Pancreas (tissue), 10 donors: Measurements from ENCODE around the gene BEGAIN. TPM values are rescaled to one million over a fixed set of nuclear protein-coding genes. Genes with fewer than 3 reads are reported as not detected.

Experiments
- ATAC-seq, 4 donors: fragments of 200-7000 bp; cut with Tn5 transposase; one replicate each; pipeline versions ENCODE4 v1.8.0 to v1.9.1; 2020; ENCODE audit warnings: mild to moderate bottlenecking in 4 of 4, moderate library complexity in 4 of 4
- DNase-seq, 6 donors: peaks; one replicate each; pipeline ENCODE4 v3.0.0-alpha.2; 2020
- FAIRE-seq: peaks from 2 replicates; lab custom pipeline; 2012; peaks lifted over from hg19 to GRCh38; lab: Jason Lieb, UNC
- H3K27ac ChIP-seq, 4 donors: fragments of 200-600 bp; sonication (generic); 1 replicate in 3 of 4; 2 replicates in 1 of 4; pipeline versions ENCODE4 v1.5.0 to v1.8.0; 2020
- H3K27me3 ChIP-seq, 4 donors: fragments of 200-600 bp; one replicate each; pipeline ENCODE4 v1.8.0; 2021
- H3K36me3 ChIP-seq, 3 donors: fragments of 200-600 bp; sonication (generic) in 1 of 3; one replicate each; pipeline versions ENCODE4 v1.5.0 to v1.8.0; 2020 to 2021
- H3K4me1 ChIP-seq, 3 donors: fragments of 200-600 bp; one replicate each; pipeline ENCODE4 v1.8.0; 2021
- H3K4me3 ChIP-seq, 4 donors: fragments of 200-600 bp; sonication (generic) in 2 of 4; one replicate each; pipeline versions ENCODE4 v1.5.0 to v1.8.0; 2020 to 2021
- H3K9me3 ChIP-seq, 4 donors: fragments of 200-600 bp; one replicate each; pipeline ENCODE4 v1.8.0; 2021
- WGBS, 2 donors: extraction: QIAGEN DNeasy Blood & Tissue Kit; methylation state at CpG; one replicate each; pipeline ENCODE4 v1.1.7; 2013; 5-methylcytosine and 5-hydroxymethylcytosine counted together
- intact Hi-C, 3 donors: fragments of 100-400 bp; cut with DNase I; formaldehyde crosslinking; loops; one replicate each; pipeline versions ENCODE4 v1.11.1 to v1.14.2; 2022
- polyA plus RNA-seq, 2 donors: library from polyadenylated mRNA; stranded (reverse); fragments of 200-250 nt; gene quantifications; one replicate each; pipeline ENCODE4 v1.2.3, GENCODE V29; 2013
- total RNA-seq, 6 donors: library from RNA; stranded (reverse); fragmentation: NEBNext Ultra II Directional in 4 of 6; extraction: Animal tissue kit (Norgen Biotek cat#: 25700) in 4 of 6; gene quantifications; one replicate each; pipeline versions ENCODE4 v1.2.1 to v1.2.4, GENCODE V29; 2021 to 2023
- TF ChIP-seq, protein P1 (sequence below), 4 donors: fragments of 200-600 bp; sonication (generic) in 3 of 4; IDR thresholded peaks; one replicate each; pipeline versions ENCODE4 v1.5.0 to v1.8.0; 2021; ENCODE audit warnings: antibody characterized with exemption in 4 of 4
- donor health status: healthy with polysubstance abuse.
- donor health status: DM: no; HTN: no; CAD: no; lungs with moderate emphysema.
- donor health status: DM: no; HTN: no; CAD: no.
- donor health status: control.
- donor health status: control.
- donor health status: Bipolar disorder and iron deficiency.
- donor health status: DM: yes; HTN: yes; CAD: no.
- donor health status: DM: no; HTN: no; CAD: no.
- donor health status: DM: no; HTN: no; CAD: no.
- donor health status: DM: yes; HTN: yes; CAD: no.

The BEGAIN gene
- total and polyA plus RNA-seq, 8 donors, result 9.1 to 32.2 (median 15.4) TPM

DNA sequence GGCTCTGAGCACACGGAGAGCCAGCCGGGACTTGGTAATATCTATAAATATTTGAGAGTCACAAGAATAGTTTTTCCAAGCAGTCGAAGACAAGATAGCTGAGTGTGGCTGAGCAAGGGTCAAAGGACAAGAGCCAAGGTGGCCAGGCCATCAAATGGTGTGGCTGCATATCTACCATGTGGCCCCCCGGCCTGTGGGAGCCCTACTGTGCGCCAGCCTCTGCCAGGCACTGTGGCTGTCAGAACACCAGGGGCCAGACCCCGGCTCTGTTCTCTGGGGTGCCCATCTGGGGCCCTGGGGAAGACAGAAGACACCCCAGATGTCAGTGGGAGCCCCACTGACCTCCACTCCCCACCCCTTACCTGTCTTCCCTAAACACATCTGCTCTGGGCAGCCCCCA lies 22.7 kb downstream of the BEGAIN start:
- TF ChIP-seq, protein P1, sequence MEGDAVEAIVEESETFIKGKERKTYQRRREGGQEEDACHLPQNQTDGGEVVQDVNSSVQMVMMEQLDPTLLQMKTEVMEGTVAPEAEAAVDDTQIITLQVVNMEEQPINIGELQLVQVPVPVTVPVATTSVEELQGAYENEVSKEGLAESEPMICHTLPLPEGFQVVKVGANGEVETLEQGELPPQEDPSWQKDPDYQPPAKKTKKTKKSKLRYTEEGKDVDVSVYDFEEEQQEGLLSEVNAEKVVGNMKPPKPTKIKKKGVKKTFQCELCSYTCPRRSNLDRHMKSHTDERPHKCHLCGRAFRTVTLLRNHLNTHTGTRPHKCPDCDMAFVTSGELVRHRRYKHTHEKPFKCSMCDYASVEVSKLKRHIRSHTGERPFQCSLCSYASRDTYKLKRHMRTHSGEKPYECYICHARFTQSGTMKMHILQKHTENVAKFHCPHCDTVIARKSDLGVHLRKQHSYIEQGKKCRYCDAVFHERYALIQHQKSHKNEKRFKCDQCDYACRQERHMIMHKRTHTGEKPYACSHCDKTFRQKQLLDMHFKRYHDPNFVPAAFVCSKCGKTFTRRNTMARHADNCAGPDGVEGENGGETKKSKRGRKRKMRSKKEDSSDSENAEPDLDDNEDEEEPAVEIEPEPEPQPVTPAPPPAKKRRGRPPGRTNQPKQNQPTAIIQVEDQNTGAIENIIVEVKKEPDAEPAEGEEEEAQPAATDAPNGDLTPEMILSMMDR (IDR thresholded peaks at IDR 0.05), result no peak
- no peak overlapping the region for H3K4me3 ChIP-seq
- DNase-seq, result no peak
- H3K9me3 ChIP-seq, result no peaks in the 10 kb centered on the region
- peaks cover 0 to 13% (median 6%) of the 10 kb centered on the region in 3 donors for H3K4me1 ChIP-seq
- no peak for FAIRE-seq
- no peaks in the 10 kb centered on the region for H3K36me3 ChIP-seq
- H3K27me3 ChIP-seq, result no peaks in the 10 kb centered on the region
- H3K27ac ChIP-seq, result no peak overlapping the region
- ATAC-seq, result no peak
- intact Hi-C loops, result no loop called here
- WGBS, 2 donors, result 31 to 38% methylated on average over 3 to 6 of the region's 6 CpGs

DNA sequence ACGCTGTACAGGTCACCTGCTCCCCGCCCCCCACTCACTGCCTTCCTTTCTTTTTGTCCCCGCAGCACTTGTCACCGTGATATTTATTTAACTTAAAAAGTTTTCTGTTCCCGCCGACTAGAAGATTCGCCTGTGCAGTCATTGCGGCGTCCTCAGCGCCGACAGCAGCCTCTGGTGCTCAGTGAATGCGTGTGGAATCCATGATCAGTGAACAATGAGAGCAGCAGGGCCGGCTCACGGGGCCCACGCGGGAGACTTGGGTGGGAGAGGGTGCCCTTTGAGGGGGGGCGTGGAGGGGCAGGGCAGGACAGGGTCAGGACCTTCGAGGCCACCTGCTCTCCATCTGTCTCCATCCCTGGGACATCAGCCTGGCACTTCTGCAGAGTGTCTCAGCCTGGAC lies 24.5 kb downstream of the BEGAIN start:
- Histone ChIP-seq H3K36me3 (no peaks in the 10 kb centered on the region), H3K4me3 (no peak overlapping the region), H3K4me1 (peaks cover 0 to 13% (median 6%) of the 10 kb centered on the region in 3 donors), H3K27me3 (no peaks in the 10 kb centered on the region), H3K27ac (no peak overlapping the region), H3K9me3 (no peaks in the 10 kb centered on the region)
- 74 to 78% methylated on average over 17 to 18 of the region's 18 CpGs for WGBS, 2 donors
- TF ChIP-seq, protein P1 (IDR thresholded peaks at IDR 0.05), result no peak
- DNase-seq (no peak), ATAC-seq (no peak), FAIRE-seq (no peak)
- intact Hi-C loops, result no loop called here

DNA sequence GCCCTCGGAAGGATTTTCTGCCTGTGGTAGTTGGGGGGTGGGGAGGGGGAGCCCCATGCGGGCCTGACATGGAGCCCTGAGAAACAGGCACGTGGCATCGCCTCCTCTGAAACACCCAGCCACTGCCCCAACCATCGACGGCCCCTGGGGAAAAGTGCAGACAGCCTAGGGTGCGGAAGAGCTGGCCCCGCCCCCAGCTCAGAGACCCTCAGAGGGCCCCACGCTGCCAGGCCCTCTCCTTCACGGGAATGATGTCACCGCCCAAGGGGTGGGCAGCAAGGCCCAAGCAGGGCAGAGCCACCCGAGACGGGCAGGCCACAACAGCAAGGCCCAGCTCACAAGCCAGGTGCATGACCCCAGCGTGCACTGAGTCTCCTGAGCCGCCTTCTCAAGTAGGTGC lies 26.2 kb downstream of the BEGAIN start:
- Histone ChIP-seq H3K27ac (no peak overlapping the region), H3K36me3 (no peaks in the 10 kb centered on the region), H3K4me3 (no peak overlapping the region), H3K4me1 (peaks cover 0 to 5% (median 3%) of the 10 kb centered on the region in 3 donors), H3K27me3 (no peaks in the 10 kb centered on the region), H3K9me3 (no peaks in the 10 kb centered on the region)
- ATAC-seq (no peak), FAIRE-seq (no peak), DNase-seq (no peak)
- intact Hi-C loops, result no loop called here
- TF ChIP-seq, protein P1 (IDR thresholded peaks at IDR 0.05), result no peak
- 73 to 84% methylated on average over 15 of the region's 15 CpGs for WGBS, 2 donors

DNA sequence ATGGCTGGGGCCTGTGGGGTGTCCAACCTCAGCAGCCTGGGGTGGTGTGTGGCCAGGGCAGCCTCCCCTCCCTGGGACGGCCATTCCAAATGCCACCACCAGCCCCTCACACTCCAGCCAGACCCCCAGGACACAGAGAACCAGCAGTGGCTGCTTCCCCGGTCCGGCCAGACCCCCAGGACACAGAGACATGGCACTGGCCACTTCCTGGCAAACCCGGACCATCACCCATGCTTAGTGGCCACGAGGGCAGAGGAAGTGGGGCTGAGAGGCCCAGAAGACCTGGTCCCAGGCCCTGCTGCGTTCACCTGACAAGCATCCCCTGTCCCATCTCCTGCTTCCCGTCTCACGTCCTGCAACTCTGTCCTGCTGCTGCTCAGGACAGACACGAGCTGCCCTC lies 26.7 kb downstream of the BEGAIN start:
- intact Hi-C loops, result no loop called here
- Histone ChIP-seq H3K4me1 (peaks cover 0 to 3% (median under 1%) of the 10 kb centered on the region in 3 donors), H3K9me3 (no peaks in the 10 kb centered on the region), H3K27me3 (no peaks in the 10 kb centered on the region), H3K36me3 (no peaks in the 10 kb centered on the region), H3K4me3 (no peak overlapping the region), H3K27ac (no peak overlapping the region)
- FAIRE-seq (no peak), DNase-seq (no peak), ATAC-seq (no peak)
- 88 to 94% methylated on average over 9 of the region's 9 CpGs for WGBS, 2 donors
- TF ChIP-seq, protein P1 (IDR thresholded peaks at IDR 0.05), result no peak

DNA sequence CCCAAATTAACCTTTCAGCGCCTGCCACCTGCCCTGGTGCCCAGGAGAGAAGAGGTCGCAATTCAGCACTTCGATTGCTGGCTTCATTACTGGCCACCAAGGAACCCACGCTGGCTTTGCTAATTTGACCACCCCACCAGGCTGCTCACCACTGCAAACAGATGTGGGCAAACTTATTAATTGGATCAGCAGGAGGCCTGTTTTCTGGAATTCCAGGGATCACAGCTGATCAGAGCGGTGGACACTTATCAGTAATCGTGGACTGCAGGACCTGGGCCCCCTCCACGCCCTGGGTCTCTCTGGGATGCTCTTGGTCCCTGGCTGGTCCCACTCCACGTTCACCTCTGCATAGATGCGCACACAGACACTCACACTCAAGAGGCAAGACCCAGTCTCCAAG lies 27.8 kb downstream of the BEGAIN start:
- FAIRE-seq (no peak), ATAC-seq (no peak)
- H3K9me3 ChIP-seq, result no peaks in the 10 kb centered on the region

More for the DNA sequence above, 27.8 kb downstream of the BEGAIN start:
- Histone ChIP-seq H3K4me3 (no peak overlapping the region), H3K36me3 (no peaks in the 10 kb centered on the region), H3K4me1 (no peaks in the 10 kb centered on the region), H3K27ac (no peak overlapping the region), H3K27me3 (no peaks in the 10 kb centered on the region)
- WGBS, 2 donors, result 84 to 87% methylated on average over 9 of the region's 9 CpGs
- TF ChIP-seq, protein P1 (IDR thresholded peaks at IDR 0.05), result no peak
- no peak for DNase-seq
- intact Hi-C loops, result no loop called here
